GM19463 (cell line): ENCODE data around the gene HNRNPU.

Source experiments
- ATAC-seq: cut with Tn5 transposase; IDR thresholded peaks from one replicate; pipeline ENCODE4 v1.9.1; 2021; ENCODE audit warnings: mild to moderate bottlenecking, moderate library complexity; ENCODE audit not compliant: unreplicated experiment

The HNRNPU gene

GRCh38 chr1:244863491-244864252 lies 671 bp downstream of the HNRNPU start:
- ATAC-seq: peak; percentile 0

- peak; percentile 52 for ATAC-seq
These were observed 1.4 kb downstream of the HNRNPU start for GRCh38 chr1:244862699-244863490.

GRCh38 chr1:244862354-244862698 lies 2.0 kb downstream of the HNRNPU start:
- no peak for ATAC-seq

GRCh38 chr1:244861683-244862082 lies 2.7 kb downstream of the HNRNPU start:
- no peak for ATAC-seq

- no peak for ATAC-seq
These were observed 3.3 kb downstream of the HNRNPU start for GRCh38 chr1:244860914-244861610.

GRCh38 chr1:244860078-244860477 lies 4.3 kb downstream of the HNRNPU start:
- no peak for ATAC-seq

GRCh38 chr1:244858357-244858756 lies 6.0 kb downstream of the HNRNPU start:
- no peak for ATAC-seq

- no peak for ATAC-seq
These were observed 6.6 kb downstream of the HNRNPU start for GRCh38 chr1:244857761-244858160.

- ATAC-seq: no peak
These were observed 9.3 kb downstream of the HNRNPU start for GRCh38 chr1:244854865-244855578.

- no peak for ATAC-seq
These were observed 10.2 kb downstream of the HNRNPU start for GRCh38 chr1:244854166-244854565.

- ATAC-seq: no peak
These were observed 11.6 kb downstream of the HNRNPU start for GRCh38 chr1:244852694-244853093.

GRCh38 chr1:244851546-244852231 lies 12.7 kb downstream of the HNRNPU start:
- no peak for ATAC-seq

- no peak for ATAC-seq
These were observed 13.4 kb downstream of the HNRNPU start for GRCh38 chr1:244850896-244851295.

GRCh38 chr1:244850099-244850852 lies 14.1 kb downstream of the HNRNPU start:
- no peak for ATAC-seq

GRCh38 chr1:244849189-244849866 lies 15.0 kb downstream of the HNRNPU start:
- ATAC-seq: no peak

- ATAC-seq: no peak
These were observed 17.7 kb downstream of the HNRNPU start for GRCh38 chr1:244846653-244847052.

GRCh38 chr1:244844155-244845121 lies 19.9 kb downstream of the HNRNPU start:
- no peak for ATAC-seq
